HepG2 (cell line): ENCODE measurements around the gene NEFH. TPM values are rescaled to one million over a fixed set of nuclear protein-coding genes. Genes with fewer than 3 reads are reported as not detected.
A peak's percentile ranks its signal among the peaks of the same experiment; 100 is the strongest.

Source experiments
- ATAC-seq: fragments of 200-7000 bp; cut with Tn5 transposase; 3 replicates; pipeline ENCODE4 v1.9.1; 2020; ENCODE audit warnings: mild to moderate bottlenecking, moderate library complexity
- BruUV-seq: library from RNA; stranded (reverse); fragments of 400-500 nt; replicated peaks from 2 replicates; lab custom pipeline; 2021; lab: Mats Ljungman, UMichigan
- CTCF ChIA-PET: fragments of 300-600 bp; formaldehyde crosslinking; extraction: SDS; loops from one replicate; lab custom pipeline; 2021; ENCODE audit warnings: low total read pairs, inconsistent platforms, low intra/inter-chr PET ratio; lab: Yijun Ruan, JAX
- POLR2A ChIA-PET: fragments of 350-600 bp; sonication (Branson Sonifier 250); formaldehyde crosslinking; loops from one replicate; lab custom pipeline; 2020; ENCODE audit warnings: antibody characterized with exemption, inconsistent platforms; lab: Yijun Ruan, JAX
- DNase-seq: peaks from one replicate; pipeline ENCODE4 v3.0.0-alpha.2; 2015; ENCODE audit warnings: low spot score
- FAIRE-seq: peaks from 3 replicates; lab custom pipeline; 2011; peaks lifted over from hg19 to GRCh38; lab: Jason Lieb, UNC
- H2AFZ ChIP-seq: one replicate; pipeline ENCODE4 v1.6.1; 2011; ENCODE audit warnings: low read length, inconsistent platforms
- H3K27ac ChIP-seq: fragments of 300-600 bp; 3 replicates; pipeline ENCODE4 v1.8.0; 2011; ENCODE audit warnings: mixed run types, mild to moderate bottlenecking, mixed read lengths, low read length, inconsistent platforms; ENCODE audit not compliant: insufficient read depth; ENCODE audit errors: extremely low read length
- H3K27me3 ChIP-seq, 2 experiments: fragments of 200-600 bp in 1 of 2; 2 replicates in 1 of 2; 3 replicates in 1 of 2; pipeline versions ENCODE4 v1.6.0 to v1.8.0; 2011; ENCODE audit warnings: low read length in 2 of 2, mild to moderate bottlenecking in 2 of 2, moderate library complexity in 2 of 2, inconsistent platforms in 1 of 2; ENCODE audit not compliant: insufficient read depth in 2 of 2, control insufficient read depth in 1 of 2
- H3K36me3 ChIP-seq, 2 experiments: fragments of 200-600 bp in 1 of 2; replicated peaks in 1 of 2; 2 replicates in 1 of 2; 3 replicates in 1 of 2; pipeline versions ENCODE4 v1.5.1 to v1.8.0; 2011; ENCODE audit warnings: low read length in 2 of 2, inconsistent platforms in 1 of 2; ENCODE audit not compliant: insufficient read depth in 2 of 2, control insufficient read depth in 1 of 2
- H3K4me1 ChIP-seq: 2 replicates; pipeline ENCODE4 v1.5.1; 2012; ENCODE audit warnings: low read length, inconsistent platforms; ENCODE audit not compliant: insufficient read depth
- H3K4me2 ChIP-seq: 2 replicates; pipeline ENCODE4 v1.6.0; 2011; ENCODE audit warnings: low read depth, low read length, inconsistent platforms
- H3K4me3 ChIP-seq, 3 experiments: fragments of 200-600 bp in 1 of 3; sonication (generic), shearing (Covaris generic) in 1 of 3; replicated peaks in 1 of 3; 2 replicates each; pipeline ENCODE4 v1.5.1; 2011 to 2016; ENCODE audit warnings: low read length in 3 of 3, inconsistent platforms in 2 of 3, low read depth in 2 of 3, mild to moderate bottlenecking in 2 of 3, control low read depth in 1 of 3, mixed read lengths in 1 of 3; ENCODE audit not compliant: insufficient read depth in 1 of 3
- H3K79me2 ChIP-seq: one replicate; pipeline ENCODE4 v1.6.1; 2011; ENCODE audit warnings: low read length, inconsistent platforms; ENCODE audit not compliant: insufficient read depth
- H3K9ac ChIP-seq: 2 replicates; pipeline ENCODE4 v1.6.0; 2011; ENCODE audit warnings: mild to moderate bottlenecking, low read depth, low read length, inconsistent platforms; ENCODE audit not compliant: insufficient read depth
- H3K9me3 ChIP-seq: 2 replicates; pipeline ENCODE4 v1.5.1; 2012; ENCODE audit warnings: mild to moderate bottlenecking, low read length
- H4K20me1 ChIP-seq: 2 replicates; pipeline ENCODE4 v1.6.0; 2011; ENCODE audit warnings: inconsistent platforms, mild to moderate bottlenecking, low read length, moderate library complexity; ENCODE audit not compliant: insufficient read depth
- AGO1 ChIP-seq: fragments of 200-400 bp; formaldehyde crosslinking; IDR thresholded peaks from 2 replicates; pipeline ENCODE4 v1.6.1; 2017; ENCODE audit warnings: mild to moderate bottlenecking, low read depth, low read length, moderate library complexity; ENCODE audit not compliant: poor library complexity, severe bottlenecking
- PRDM15 ChIP-seq: sonication (generic); formaldehyde crosslinking; IDR thresholded peaks from 2 replicates; pipeline ENCODE4 v1.4.0; 2020; ENCODE audit warnings: missing genetic modification reagents
- ZNF589 ChIP-seq: sonication (generic); formaldehyde crosslinking; conservative IDR thresholded peaks from 2 replicates; pipeline ENCODE4 v1.8.0; 2022; ENCODE audit warnings: mild to moderate bottlenecking, moderate library complexity, missing genetic modification reagents
- ZNF800 ChIP-seq: sonication (generic); formaldehyde crosslinking; IDR thresholded peaks from 2 replicates; pipeline ENCODE4 v1.4.0; 2020; ENCODE audit warnings: missing genetic modification reagents
- WGBS: methylation state at CpG from one replicate; pipeline ENCODE4 v1.1.6; 2017; ENCODE audit warnings: low lambda C conversion rate; 5-methylcytosine and 5-hydroxymethylcytosine counted together
- in situ Hi-C: cut with HindIII; loops from 2 replicates; pipeline ENCODE4 v1.10.0; 2017; ENCODE audit warnings: low pct_unique_long_range_greater_than_20kb; ENCODE audit not compliant: extremely low pct_ligation_motif_present
- intact Hi-C: fragments of 100-400 bp; cut with micrococcal nuclease; formaldehyde crosslinking; loops from one replicate; pipeline ENCODE4 v1.10.0; 2022; ENCODE audit not compliant: unreplicated experiment
- polyA plus RNA-seq, 8 experiments: library from polyadenylated mRNA; depleted of rRNA in 3 of 8; stranded (reverse) in 7 of 8; unstranded in 1 of 8; fragments of >200 nt; fragmentation: Illumina TruSeq in 4 of 8; extraction: Trizol in 4 of 8; gene quantifications; 2 replicates each; pipeline versions ENCODE4 v1.2.1 to v1.2.3, GENCODE V29; 2011 to 2016; ENCODE audit warnings: low read depth in 4 of 8, missing spikeins in 1 of 8, mixed read lengths in 1 of 8; ENCODE audit not compliant: insufficient read depth in 1 of 8
- total RNA-seq, 5 experiments: library from RNA; depleted of rRNA; stranded (reverse); fragments of >200 nt; fragmentation: Illumina TruSeq; extraction: Trizol; gene quantifications; 2 replicates each; pipeline ENCODE4 v1.2.3, GENCODE V29; 2016; ENCODE audit warnings: low read depth in 1 of 5

The NEFH gene
- total and polyA plus RNA-seq, 2 of the 13 experiments (the other 11 are each of a cell fraction or from before 2014, with no cell fraction given), result not detected

GRCh38 chr22:29493636-29494035 lies 13.6 kb downstream of the NEFH start:
- no peaks in the 10 kb centered on the region for H3K79me2 ChIP-seq
- ChIA-PET CTCF (no interaction called here), POLR2A (no interaction called here)
- in situ Hi-C loops (no loop called here), intact Hi-C loops (no loop called here)
- peaks cover 4% of the 10 kb centered on the region; the same call in 1 of the 2 replicates for H3K9me3 ChIP-seq
- TF ChIP-seq ZNF800 (CRISPR knock-in tag) (no peak), ZNF589 (CRISPR knock-in tag) (no peak), PRDM15 (CRISPR knock-in tag) (peak; percentile 84), AGO1 (no peak)
- H3K4me1 ChIP-seq, result no peaks in the 10 kb centered on the region
- no TSS peak for BruUV-seq
- H3K27me3 ChIP-seq, result peaks cover 0 to 8% of the 10 kb centered on the region in 2 experiments; a peak in 2 of 5 replicates
- no peaks in the 10 kb centered on the region for H3K36me3 ChIP-seq
- H2AFZ ChIP-seq, result no peak overlapping the region
- ATAC-seq (no peak), DNase-seq (no peak), FAIRE-seq (no peak)
- no peak overlapping the region for H3K27ac ChIP-seq
- H3K4me3 ChIP-seq, result no peak overlapping the region
- no peak overlapping the region for H3K9ac ChIP-seq
- no peaks in the 10 kb centered on the region for H4K20me1 ChIP-seq
- H3K4me2 ChIP-seq, result no peak overlapping the region
- WGBS, result 67% methylated on average over 1 of the region's 1 CpG
